Coronary artery (tissue), 2 donors: Measurements from ENCODE around the gene DNAH8.
A peak's percentile ranks its signal among the peaks of the same experiment; 100 is the strongest.

Experiments used
- DNase-seq: peaks from one replicate; pipeline ENCODE4 v3.0.0-alpha.2; 2017; ENCODE audit warnings: low spot score
- H3K27ac ChIP-seq, 2 donors: fragments of 200-600 bp; sonication (generic); one replicate each; pipeline ENCODE4 v1.5.1; 2016 to 2019
- H3K4me3 ChIP-seq: fragments of 200-600 bp; sonication (generic); 2 replicates; pipeline ENCODE4 v1.5.1; 2016; ENCODE audit warnings: mild to moderate bottlenecking, moderate library complexity
- CTCF ChIP-seq: fragments of 200-600 bp; sonication (generic); IDR thresholded peaks from one replicate; pipeline ENCODE4 v1.5.1; 2019; ENCODE audit warnings: antibody characterized with exemption

DNAH8 gene

GRCh38 chr6:39075010-39075686 lies 360.0 kb downstream of the DNAH8 start:
- no peak for DNase-seq

DNA sequence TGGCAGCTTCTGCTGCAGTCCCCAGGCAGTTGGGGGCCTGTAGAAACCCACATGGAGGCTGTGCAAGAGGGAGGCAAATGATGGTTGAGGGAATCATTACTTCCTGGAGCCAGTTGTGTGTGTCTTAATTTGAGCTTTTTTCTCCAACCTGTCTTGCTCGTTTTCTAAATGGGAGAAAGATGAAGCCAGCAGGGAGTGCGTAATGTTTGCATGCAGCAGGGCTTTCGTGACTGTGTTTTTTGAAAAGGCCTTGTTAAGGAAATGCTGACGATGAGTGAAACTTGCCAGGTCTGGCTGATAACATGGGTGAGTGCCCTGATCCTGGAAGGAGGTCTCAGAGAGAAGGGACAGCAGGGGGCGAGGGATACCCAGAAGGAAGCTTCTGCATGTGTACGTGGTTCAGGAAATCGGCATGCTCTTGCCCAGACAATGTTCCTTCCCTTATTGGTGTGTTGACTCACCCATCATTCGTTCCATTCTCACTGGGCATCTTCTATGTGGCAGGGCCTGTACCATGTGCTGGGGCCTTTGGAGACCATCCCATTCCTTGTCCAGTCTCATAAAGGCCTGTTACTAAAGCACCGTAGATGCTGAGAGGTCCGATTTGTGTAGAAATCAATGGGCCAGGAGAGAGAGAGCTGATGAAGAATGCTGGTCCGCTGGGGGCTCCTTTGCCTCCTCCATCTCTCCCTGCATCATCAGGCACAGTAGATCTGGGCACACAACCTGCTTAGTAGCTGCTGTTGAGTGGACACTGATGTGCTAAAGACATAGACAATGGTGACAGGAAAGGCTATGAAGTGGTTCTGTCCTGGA lies 360.9 kb downstream of the DNAH8 start:
- Histone ChIP-seq H3K4me3 (no peak overlapping the region), H3K27ac (no peak overlapping the region)
- DNase-seq = no peak
- no peak for TF ChIP-seq CTCF

More at GRCh38 chr6:39075010-39075686, 360.0 kb downstream of the DNAH8 start:
- no peak for TF ChIP-seq CTCF
- Histone ChIP-seq H3K4me3 (no peak overlapping the region), H3K27ac (no peak overlapping the region)

DNA sequence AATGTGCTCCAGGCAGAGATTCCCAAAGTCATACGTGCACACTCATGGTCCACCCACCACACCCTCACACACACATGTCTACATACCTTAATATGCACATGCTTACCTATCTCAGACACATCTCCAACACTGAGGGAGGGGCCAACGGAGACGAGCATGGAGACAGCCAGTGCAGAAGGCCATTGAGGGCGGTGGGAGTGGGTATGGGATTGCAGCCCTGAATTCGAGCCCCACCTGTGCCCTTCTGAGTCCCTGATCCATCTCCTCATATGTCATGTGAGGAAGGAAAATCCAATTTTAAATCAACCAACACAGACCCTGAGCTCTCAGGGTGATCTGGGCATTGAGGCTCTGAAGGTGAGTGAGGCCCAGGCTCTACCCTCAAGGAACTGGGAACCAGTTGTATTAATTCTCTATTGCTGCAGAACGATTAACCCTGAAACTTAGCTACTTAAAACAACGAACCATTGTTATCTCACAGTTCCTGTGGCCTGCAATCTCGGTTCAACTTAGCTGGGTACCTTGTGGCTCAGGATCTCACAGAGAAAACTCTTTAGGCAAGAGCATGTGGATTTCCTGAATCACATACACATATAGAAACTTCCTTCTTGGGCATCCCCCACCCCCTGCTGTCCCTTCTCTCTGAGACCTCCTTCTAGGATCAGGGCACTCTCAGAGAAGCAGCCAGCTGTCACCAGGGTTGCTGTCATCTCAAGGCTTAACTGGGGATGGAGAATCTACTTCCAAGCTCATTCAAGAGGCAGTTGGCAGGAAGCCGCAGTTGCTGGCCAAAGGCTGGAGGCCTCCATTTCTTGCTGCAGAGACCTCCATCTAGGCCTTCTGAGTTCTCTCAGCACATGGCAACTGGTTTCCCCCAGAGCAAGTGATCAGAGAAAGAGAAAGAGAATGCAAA lies 361.8 kb downstream of the DNAH8 start:
- DNase-seq = no peak
- no peak for TF ChIP-seq CTCF
- no peak overlapping the region for H3K27ac ChIP-seq
- no peak overlapping the region for H3K4me3 ChIP-seq

GRCh38 chr6:39077882-39078594 lies 362.9 kb downstream of the DNAH8 start:
- H3K27ac ChIP-seq = no peak overlapping the region
- DNase-seq = peak; percentile 66
- TF ChIP-seq CTCF = no peak
- no peak overlapping the region for H3K4me3 ChIP-seq

GRCh38 chr6:39078695-39079094 lies 363.6 kb downstream of the DNAH8 start:
- DNase-seq = no peak
- TF ChIP-seq CTCF = no peak

More at GRCh38 chr6:39078695-39079094, 363.6 kb downstream of the DNAH8 start:
- H3K27ac ChIP-seq = no peak overlapping the region
- no peak overlapping the region for H3K4me3 ChIP-seq
